Psoas muscle (tissue), 8 donors: ENCODE measurements around the gene ELAC1. TPM values are rescaled to one million over a fixed set of nuclear protein-coding genes. Genes with fewer than 3 reads are reported as not detected.
A peak's percentile ranks its signal among the peaks of the same experiment; 100 is the strongest.

Experiments
- ATAC-seq, 4 donors: fragments of 200-7000 bp; cut with Tn5 transposase; one replicate each; pipeline ENCODE4 v1.9.1; 2020; ENCODE audit warnings: moderate library complexity in 3 of 4, mild to moderate bottlenecking in 2 of 4
- DNase-seq, 2 donors: peaks; one replicate each; pipeline ENCODE4 v3.0.0-alpha.2; 2020
- H3K27ac ChIP-seq: fragments of 200-600 bp; one replicate; pipeline ENCODE4 v1.8.0; 2022
- H3K27me3 ChIP-seq, 3 donors: fragments of 200-600 bp in 1 of 3; one replicate each; pipeline versions ENCODE4 v1.6.1 to v1.8.0; 2013 to 2022; ENCODE audit warnings: low read length in 2 of 3, mild to moderate bottlenecking in 2 of 3, moderate library complexity in 1 of 3; ENCODE audit not compliant: insufficient read depth in 3 of 3
- H3K36me3 ChIP-seq, 2 donors: fragments of 200-600 bp in 1 of 2; one replicate each; pipeline versions ENCODE4 v1.6.1 to v1.8.0; 2013 to 2022; ENCODE audit warnings: low read depth in 1 of 2, mild to moderate bottlenecking in 1 of 2, moderate library complexity in 1 of 2; ENCODE audit not compliant: insufficient read depth in 1 of 2
- H3K4me1 ChIP-seq: fragments of 200-600 bp; one replicate; pipeline ENCODE4 v1.8.0; 2022
- H3K4me3 ChIP-seq: fragments of 200-600 bp; one replicate; pipeline ENCODE4 v1.8.0; 2022; ENCODE audit warnings: mild to moderate bottlenecking
- H3K9me3 ChIP-seq: fragments of 200-600 bp; one replicate; pipeline ENCODE4 v1.8.0; 2022
- CTCF ChIP-seq: fragments of 200-600 bp; IDR thresholded peaks from one replicate; pipeline ENCODE4 v1.8.0; 2022; ENCODE audit warnings: antibody characterized with exemption
- WGBS, 3 donors: extraction: QIAGEN DNeasy Blood & Tissue Kit; methylation state at CpG; one replicate each; pipeline versions ENCODE4 v1.1.6 to v1.1.7; 2013; 5-methylcytosine and 5-hydroxymethylcytosine counted together
- intact Hi-C, 2 donors: fragments of 100-400 bp; cut with DNase I; formaldehyde crosslinking; loops; one replicate each; pipeline versions ENCODE4 v1.11.0 to v1.14.2; 2022
- polyA plus RNA-seq, 3 donors: library from polyadenylated mRNA; stranded (reverse); fragments of 200-250 nt; gene quantifications; one replicate each; pipeline ENCODE4 v1.2.3, GENCODE V29; 2013
- total RNA-seq, 4 donors: library from RNA; stranded (reverse); fragmentation: NEBNext Ultra II Directional in 2 of 4; extraction: Animal tissue kit (Norgen Biotek cat#: 25700) in 2 of 4; gene quantifications; one replicate each; pipeline versions ENCODE4 v1.2.1 to v1.2.4, GENCODE V29; 2021 to 2023
- donor health status: healthy with polysubstance abuse.
- donor health status: DM: no; HTN: no; CAD: no; lungs with moderate emphysema.
- donor health status: Bipolar disorder and iron deficiency.
- donor health status: healthy.
- donor health status: DM: yes; HTN: yes; CAD: no.
- donor health status: DM: no; HTN: no; CAD: no.
- donor health status: DM: no; HTN: no; CAD: no.
- donor health status: DM: yes; HTN: yes; CAD: no.

The ELAC1 gene
- total and polyA plus RNA-seq, 7 donors = 1.6 to 5.4 (median 3.7) TPM

GRCh38 chr18:50986360-50987087, 18.7 kb downstream of the ELAC1 start:
- Histone ChIP-seq H3K27me3 (no peaks in the 10 kb centered on the region), H3K9me3 (no peaks in the 10 kb centered on the region), H3K4me1 (peaks cover 38% of the 10 kb centered on the region), H3K27ac (peak overlapping the region; percentile 70), H3K36me3 (peaks cover 0 to 10% of the 10 kb centered on the region in 2 donors), H3K4me3 (no peak overlapping the region)
- ATAC-seq = peak; percentile 76 to 89 (median 82)
- no peak for TF ChIP-seq CTCF
- intact Hi-C loops = no loop called here
- no peak for DNase-seq
- WGBS, 3 donors = 28 to 64% (median 34%) methylated on average over 2 of the region's 2 CpGs

GRCh38 chr18:50987261-50987660, 19.4 kb downstream of the ELAC1 start:
- no peak for ATAC-seq
- DNase-seq = no peak
- peaks cover 46% of the 10 kb centered on the region for H3K4me1 ChIP-seq
- 17 to 28% (median 22%) methylated on average over 2 of the region's 2 CpGs for WGBS, 3 donors
- H3K4me3 ChIP-seq = no peak overlapping the region
- TF ChIP-seq CTCF = no peak
- intact Hi-C loops = no loop called here
- peak overlapping the region; percentile 70 for H3K27ac ChIP-seq
- H3K36me3 ChIP-seq = peaks cover 0 to 10% of the 10 kb centered on the region in 2 donors
- no peaks in the 10 kb centered on the region for H3K27me3 ChIP-seq
- no peaks in the 10 kb centered on the region for H3K9me3 ChIP-seq

GRCh38 chr18:50989711-50990110, 21.9 kb downstream of the ELAC1 start:
- no peaks in the 10 kb centered on the region for H3K9me3 ChIP-seq
- intact Hi-C loops = loop anchor here in 1 of 2 donors (5.0 kb wide), 1 partner anchor 38 kb away; no protein-coding TSS in a partner anchor
- H3K4me3 ChIP-seq = no peak overlapping the region
- WGBS, 3 donors = 43 to 65% (median 47%) methylated on average over 3 of the region's 3 CpGs
- ATAC-seq (peak; percentile 74 to 83 (median 80)), DNase-seq (no peak)
- H3K4me1 ChIP-seq = peaks cover 57% of the 10 kb centered on the region
- peaks cover 0 to 3% of the 10 kb centered on the region in 2 donors for H3K36me3 ChIP-seq
- TF ChIP-seq CTCF = no peak
- H3K27me3 ChIP-seq = no peaks in the 10 kb centered on the region
- peak overlapping the region; percentile 71 for H3K27ac ChIP-seq

- Histone ChIP-seq H3K27me3 (no peaks in the 10 kb centered on the region), H3K9me3 (no peaks in the 10 kb centered on the region), H3K27ac (peak overlapping the region; percentile 12), H3K36me3 (no peaks in the 10 kb centered on the region), H3K4me1 (peaks cover 44% of the 10 kb centered on the region), H3K4me3 (no peak overlapping the region)
- no peak for DNase-seq
- TF ChIP-seq CTCF = no peak
- ATAC-seq = no peak
- intact Hi-C loops = loop anchor here in 1 of 2 donors (5.0 kb wide), 1 partner anchor 35 kb away; no protein-coding TSS in a partner anchor
- WGBS, 3 donors = 75 to 78% (median 75%) methylated on average over 3 of the region's 3 CpGs
These were observed 24.5 kb downstream of the ELAC1 start for GRCh38 chr18:50992351-50992762.
